Panc1 (cell line): ENCODE data around the gene HMSD.

Experiments
- POLR2AphosphoS5 ChIP-seq: IDR thresholded peaks from 2 replicates; pipeline ENCODE4 v1.6.1; 2012; ENCODE audit warnings: mild to moderate bottlenecking, low read depth, low read length, moderate library complexity
- SIN3A ChIP-seq: IDR thresholded peaks from 2 replicates; pipeline ENCODE4 v1.6.1; 2012; ENCODE audit warnings: low read depth, mild to moderate bottlenecking, low read length, moderate library complexity, borderline replicate concordance; ENCODE audit not compliant: insufficient read depth
- TCF7L2 ChIP-seq: IDR thresholded peaks from 2 replicates; pipeline ENCODE4 v1.6.1; 2011; ENCODE audit warnings: mild to moderate bottlenecking, low read depth, low read length, inconsistent platforms
- TF ChIP-seq, protein P1 (sequence below): fragments of 450-650 bp; IDR thresholded peaks from 2 replicates; pipeline ENCODE4 v1.5.1; 2017; ENCODE audit warnings: mild to moderate bottlenecking
- TF ChIP-seq, protein P2 (sequence below), 2 experiments: IDR thresholded peaks; 2 replicates each; pipeline ENCODE4 v1.6.1; 2011 to 2012; ENCODE audit warnings: low read depth in 2 of 2, control low read depth in 1 of 2, low read length in 1 of 2, mild to moderate bottlenecking in 1 of 2, moderate library complexity in 1 of 2; ENCODE audit not compliant: insufficient read depth in 1 of 2

DNA sequence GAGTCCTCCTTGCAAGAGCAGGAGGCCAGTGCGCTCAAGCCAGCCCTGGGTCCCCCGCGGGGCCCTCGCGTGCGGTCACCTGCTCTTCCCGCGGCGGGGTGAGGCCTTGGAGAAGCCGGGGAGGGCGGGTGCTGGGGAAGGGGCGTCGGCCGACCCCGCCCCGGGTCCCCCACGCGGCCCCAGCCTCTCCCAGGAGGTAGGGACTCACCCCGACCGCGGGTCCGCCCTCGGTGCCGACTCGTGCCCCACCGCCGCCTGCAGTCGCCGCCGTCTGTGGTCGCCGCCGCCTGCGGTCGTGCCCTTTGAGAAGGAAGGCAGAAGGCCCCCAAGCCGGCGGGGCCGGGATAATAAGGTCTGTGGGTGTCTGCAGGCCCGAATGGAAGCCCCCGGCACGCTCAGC is 53.5 kb downstream of the HMSD start:
- TF ChIP-seq POLR2AphosphoS5: no peak
- TF ChIP-seq, protein P1, sequence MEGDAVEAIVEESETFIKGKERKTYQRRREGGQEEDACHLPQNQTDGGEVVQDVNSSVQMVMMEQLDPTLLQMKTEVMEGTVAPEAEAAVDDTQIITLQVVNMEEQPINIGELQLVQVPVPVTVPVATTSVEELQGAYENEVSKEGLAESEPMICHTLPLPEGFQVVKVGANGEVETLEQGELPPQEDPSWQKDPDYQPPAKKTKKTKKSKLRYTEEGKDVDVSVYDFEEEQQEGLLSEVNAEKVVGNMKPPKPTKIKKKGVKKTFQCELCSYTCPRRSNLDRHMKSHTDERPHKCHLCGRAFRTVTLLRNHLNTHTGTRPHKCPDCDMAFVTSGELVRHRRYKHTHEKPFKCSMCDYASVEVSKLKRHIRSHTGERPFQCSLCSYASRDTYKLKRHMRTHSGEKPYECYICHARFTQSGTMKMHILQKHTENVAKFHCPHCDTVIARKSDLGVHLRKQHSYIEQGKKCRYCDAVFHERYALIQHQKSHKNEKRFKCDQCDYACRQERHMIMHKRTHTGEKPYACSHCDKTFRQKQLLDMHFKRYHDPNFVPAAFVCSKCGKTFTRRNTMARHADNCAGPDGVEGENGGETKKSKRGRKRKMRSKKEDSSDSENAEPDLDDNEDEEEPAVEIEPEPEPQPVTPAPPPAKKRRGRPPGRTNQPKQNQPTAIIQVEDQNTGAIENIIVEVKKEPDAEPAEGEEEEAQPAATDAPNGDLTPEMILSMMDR: no peak
- TF ChIP-seq, protein P2, sequence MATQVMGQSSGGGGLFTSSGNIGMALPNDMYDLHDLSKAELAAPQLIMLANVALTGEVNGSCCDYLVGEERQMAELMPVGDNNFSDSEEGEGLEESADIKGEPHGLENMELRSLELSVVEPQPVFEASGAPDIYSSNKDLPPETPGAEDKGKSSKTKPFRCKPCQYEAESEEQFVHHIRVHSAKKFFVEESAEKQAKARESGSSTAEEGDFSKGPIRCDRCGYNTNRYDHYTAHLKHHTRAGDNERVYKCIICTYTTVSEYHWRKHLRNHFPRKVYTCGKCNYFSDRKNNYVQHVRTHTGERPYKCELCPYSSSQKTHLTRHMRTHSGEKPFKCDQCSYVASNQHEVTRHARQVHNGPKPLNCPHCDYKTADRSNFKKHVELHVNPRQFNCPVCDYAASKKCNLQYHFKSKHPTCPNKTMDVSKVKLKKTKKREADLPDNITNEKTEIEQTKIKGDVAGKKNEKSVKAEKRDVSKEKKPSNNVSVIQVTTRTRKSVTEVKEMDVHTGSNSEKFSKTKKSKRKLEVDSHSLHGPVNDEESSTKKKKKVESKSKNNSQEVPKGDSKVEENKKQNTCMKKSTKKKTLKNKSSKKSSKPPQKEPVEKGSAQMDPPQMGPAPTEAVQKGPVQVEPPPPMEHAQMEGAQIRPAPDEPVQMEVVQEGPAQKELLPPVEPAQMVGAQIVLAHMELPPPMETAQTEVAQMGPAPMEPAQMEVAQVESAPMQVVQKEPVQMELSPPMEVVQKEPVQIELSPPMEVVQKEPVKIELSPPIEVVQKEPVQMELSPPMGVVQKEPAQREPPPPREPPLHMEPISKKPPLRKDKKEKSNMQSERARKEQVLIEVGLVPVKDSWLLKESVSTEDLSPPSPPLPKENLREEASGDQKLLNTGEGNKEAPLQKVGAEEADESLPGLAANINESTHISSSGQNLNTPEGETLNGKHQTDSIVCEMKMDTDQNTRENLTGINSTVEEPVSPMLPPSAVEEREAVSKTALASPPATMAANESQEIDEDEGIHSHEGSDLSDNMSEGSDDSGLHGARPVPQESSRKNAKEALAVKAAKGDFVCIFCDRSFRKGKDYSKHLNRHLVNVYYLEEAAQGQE (IDR thresholded peaks at IDR 0.05; ENCODE audit: insufficient read depth in 1 of 2, low read depth in 2 of 2, low read length in 1 of 2): no peak
- TF ChIP-seq TCF7L2: no peak
- no peak for TF ChIP-seq SIN3A
